ENCODE results near the gene PLXNB1.

Gene PLXNB1

DNA sequence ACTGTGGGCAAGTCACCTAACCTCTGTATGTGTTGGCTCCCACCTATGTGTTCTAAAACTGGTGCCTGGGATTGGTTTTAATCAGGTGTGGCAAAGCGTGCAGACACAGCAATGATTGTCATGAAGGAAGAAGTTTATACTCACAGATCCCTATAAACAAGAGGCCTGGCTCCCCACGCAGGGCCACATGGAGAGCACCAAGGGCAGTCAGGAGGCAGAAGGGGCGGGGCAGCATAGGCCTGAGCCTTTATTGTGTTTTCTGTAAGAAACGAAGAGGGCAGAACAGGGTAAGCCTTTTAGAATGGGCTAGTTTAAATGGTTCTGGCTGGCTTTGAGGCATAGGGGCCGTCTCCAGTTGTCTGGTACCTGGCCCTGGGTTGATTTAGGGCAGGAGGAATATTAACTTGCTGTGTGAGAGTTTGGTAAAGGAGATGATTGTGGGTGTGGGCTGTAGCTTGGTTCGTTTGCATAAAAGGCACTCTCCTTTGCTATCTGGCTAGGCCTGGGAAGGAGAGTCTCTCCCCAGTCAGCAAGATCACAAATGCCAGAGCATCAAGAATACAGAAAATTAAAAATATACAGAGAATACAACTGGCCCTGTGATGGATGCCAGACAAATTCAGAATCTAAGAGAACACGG, 60.1 kb downstream of the PLXNB1 start:
- DNase-seq (ENCODE audit: low spot score): no peak

DNA sequence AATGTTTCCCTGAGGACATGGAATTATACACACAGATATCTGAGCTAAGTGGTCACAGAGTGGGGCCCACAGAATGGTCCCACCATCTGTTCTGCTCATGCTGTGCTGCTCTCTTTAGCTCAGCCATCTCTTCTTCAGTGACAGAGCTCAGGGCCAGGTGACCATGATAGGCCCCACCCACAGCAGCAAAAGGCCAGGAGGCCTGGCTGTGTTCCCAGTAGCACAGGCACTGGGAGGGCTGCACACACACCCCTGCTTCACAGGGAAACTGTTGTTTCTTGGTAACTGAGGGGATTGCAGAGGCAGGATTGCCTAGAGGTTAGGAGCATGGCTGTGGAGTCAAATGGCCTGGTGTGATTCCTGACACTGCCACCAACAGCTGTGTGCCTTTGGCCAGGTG, 62.7 kb downstream of the PLXNB1 start:
- DNase-seq (ENCODE audit: low spot score): no peak

- DNase-seq (ENCODE audit: low spot score): no peak
These were observed 65.0 kb downstream of the PLXNB1 start for GRCh38 chr3:48364840-48365239.

- no peak for DNase-seq (ENCODE audit: low spot score)
These were observed 68.0 kb downstream of the PLXNB1 start for GRCh38 chr3:48361928-48362327.

- DNase-seq (ENCODE audit: low spot score): no peak
These were observed 73.5 kb downstream of the PLXNB1 start for GRCh38 chr3:48356419-48356818.

DNA sequence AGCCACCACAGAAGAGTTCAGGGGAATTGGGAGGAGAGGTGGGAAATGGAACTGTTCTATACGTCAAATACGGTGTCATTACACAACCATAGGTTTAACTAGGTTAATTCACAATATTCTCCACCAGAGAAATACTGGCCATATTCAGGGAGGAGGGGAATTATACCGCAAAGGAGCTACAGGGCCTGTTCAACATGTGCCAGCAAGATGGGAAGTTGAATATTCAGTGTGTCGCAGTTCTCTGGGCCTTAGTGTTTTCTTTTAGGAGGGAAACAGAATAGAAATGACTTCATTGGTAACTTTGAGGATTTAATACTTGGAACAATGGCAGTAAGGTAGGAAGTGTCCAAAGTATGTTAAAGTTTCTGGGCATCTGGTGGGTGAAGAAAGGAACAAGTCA, 75.9 kb downstream of the PLXNB1 start:
- no peak for DNase-seq (ENCODE audit: low spot score)

Measured in AG08396 (cell line).